Chondrocyte (in vitro differentiated cells): ENCODE measurements around the gene GABRA1. TPM values are rescaled to one million over a fixed set of nuclear protein-coding genes. Genes with fewer than 3 reads are reported as not detected.
A peak's percentile ranks its signal among the peaks of the same experiment; 100 is the strongest.

Experiments used
- DNase-seq: peaks from one replicate; pipeline ENCODE4 v3.0.0; 2021; ENCODE audit warnings: mixed read lengths, low spot score
- H3K27ac Mint-ChIP-seq: one replicate; pipeline ENCODE4 v1.8.0; 2021; ENCODE audit warnings: mild to moderate bottlenecking, moderate library complexity, mixed read lengths; ENCODE audit not compliant: unreplicated experiment
- H3K27me3 Mint-ChIP-seq: 2 replicates; pipeline ENCODE4 v1.8.0; 2021; ENCODE audit warnings: low read depth, mixed read lengths
- H3K36me3 Mint-ChIP-seq: 2 replicates; pipeline ENCODE4 v1.8.0; 2021; ENCODE audit warnings: low read depth, mixed read lengths
- H3K4me1 Mint-ChIP-seq: 2 replicates; pipeline ENCODE4 v1.8.0; 2021; ENCODE audit warnings: low read depth, mild to moderate bottlenecking, mixed read lengths
- H3K4me3 Mint-ChIP-seq: one replicate; pipeline ENCODE4 v1.8.0; 2021; ENCODE audit warnings: mild to moderate bottlenecking, moderate library complexity, mixed read lengths; ENCODE audit not compliant: unreplicated experiment
- H3K9me3 Mint-ChIP-seq: 2 replicates; pipeline ENCODE4 v1.8.0; 2021; ENCODE audit warnings: low read depth, mixed read lengths
- long read RNA-seq: library from polyadenylated mRNA; stranded (forward); transcript quantifications from one replicate; pipeline ENCODE4 v2.0.0, GENCODE V29; 2021
- total RNA-seq: library from RNA; stranded (reverse); gene quantifications from 3 replicates; pipeline ENCODE4 v1.2.1, GENCODE V29; 2021
- TF ChIP-seq, protein P1 (sequence below): fragments of 200-600 bp; sonication (generic); IDR thresholded peaks from 2 replicates; pipeline ENCODE4 v1.5.0; 2021; ENCODE audit warnings: antibody characterized with exemption, mild to moderate bottlenecking, moderate library complexity

GABRA1 gene
- not detected in 3 replicates for total RNA-seq
- long read RNA-seq = 0 reads

DNA sequence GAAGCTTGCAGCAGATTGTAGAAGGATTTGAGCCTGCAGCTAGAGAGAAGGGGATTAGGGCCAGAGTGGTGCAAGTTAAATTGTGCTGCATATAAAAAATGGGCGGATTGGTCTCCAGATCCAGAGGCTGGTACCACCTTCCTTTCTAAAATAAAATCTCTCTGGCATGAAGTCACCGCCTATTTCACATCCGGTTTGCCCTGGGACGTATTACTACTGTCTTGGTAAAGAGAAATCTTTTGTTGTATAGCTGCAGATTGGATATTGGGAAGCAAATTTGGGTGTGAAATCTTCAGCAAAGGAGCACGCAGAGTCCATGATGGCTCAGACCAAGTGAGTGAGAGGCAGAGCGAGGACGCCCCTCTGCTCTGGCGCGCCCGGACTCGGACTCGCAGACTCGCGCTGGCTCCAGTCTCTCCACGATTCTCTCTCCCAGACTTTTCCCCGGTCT lies at the start of gene GABRA1:
GABRA1 (plus strand) TSS at position 180 of the 451 bp plus-strand sequence. CDS start 2,691 bp downstream, outside the sequence.
- Mint-ChIP-seq H3K4me1 (peaks cover 4% of the 10 kb centered on the region), H3K27ac (no peak within 1 kb of the TSS), H3K9me3 (no peaks in the 10 kb centered on the region), H3K36me3 (no peaks in the 10 kb centered on the region), H3K27me3 (peaks cover 39% of the 10 kb centered on the region), H3K4me3 (peak within 1 kb of the TSS; percentile 64)
- DNase-seq = no peak
- TF ChIP-seq, protein P1, sequence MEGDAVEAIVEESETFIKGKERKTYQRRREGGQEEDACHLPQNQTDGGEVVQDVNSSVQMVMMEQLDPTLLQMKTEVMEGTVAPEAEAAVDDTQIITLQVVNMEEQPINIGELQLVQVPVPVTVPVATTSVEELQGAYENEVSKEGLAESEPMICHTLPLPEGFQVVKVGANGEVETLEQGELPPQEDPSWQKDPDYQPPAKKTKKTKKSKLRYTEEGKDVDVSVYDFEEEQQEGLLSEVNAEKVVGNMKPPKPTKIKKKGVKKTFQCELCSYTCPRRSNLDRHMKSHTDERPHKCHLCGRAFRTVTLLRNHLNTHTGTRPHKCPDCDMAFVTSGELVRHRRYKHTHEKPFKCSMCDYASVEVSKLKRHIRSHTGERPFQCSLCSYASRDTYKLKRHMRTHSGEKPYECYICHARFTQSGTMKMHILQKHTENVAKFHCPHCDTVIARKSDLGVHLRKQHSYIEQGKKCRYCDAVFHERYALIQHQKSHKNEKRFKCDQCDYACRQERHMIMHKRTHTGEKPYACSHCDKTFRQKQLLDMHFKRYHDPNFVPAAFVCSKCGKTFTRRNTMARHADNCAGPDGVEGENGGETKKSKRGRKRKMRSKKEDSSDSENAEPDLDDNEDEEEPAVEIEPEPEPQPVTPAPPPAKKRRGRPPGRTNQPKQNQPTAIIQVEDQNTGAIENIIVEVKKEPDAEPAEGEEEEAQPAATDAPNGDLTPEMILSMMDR = no peak

DNA sequence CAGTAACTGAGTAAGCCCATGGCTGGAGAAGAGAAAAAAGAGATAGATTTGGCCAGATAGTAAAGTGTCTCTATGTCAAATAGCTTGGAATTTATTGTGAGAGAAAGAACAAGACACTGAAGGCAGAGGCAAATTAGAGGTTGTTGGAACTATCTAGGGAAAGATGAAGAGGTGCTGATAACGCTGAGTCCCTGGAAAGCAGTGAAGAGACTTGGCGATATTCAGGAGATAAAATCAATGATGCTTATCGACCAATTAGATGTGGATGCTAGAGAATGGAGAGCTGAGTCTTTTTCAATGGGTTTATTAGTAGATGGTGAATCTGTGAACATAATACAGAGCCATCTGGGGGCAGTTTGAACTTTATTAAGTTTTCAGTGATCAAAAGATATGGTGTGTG lies 48.6 kb upstream of the GABRA1 start:
- TF ChIP-seq, protein P1 = no peak
- Mint-ChIP-seq H3K4me1 (no peaks in the 10 kb centered on the region), H3K27me3 (no peaks in the 10 kb centered on the region), H3K4me3 (no peak overlapping the region), H3K9me3 (no peaks in the 10 kb centered on the region), H3K36me3 (no peaks in the 10 kb centered on the region), H3K27ac (no peak overlapping the region)
- no peak for DNase-seq

DNA sequence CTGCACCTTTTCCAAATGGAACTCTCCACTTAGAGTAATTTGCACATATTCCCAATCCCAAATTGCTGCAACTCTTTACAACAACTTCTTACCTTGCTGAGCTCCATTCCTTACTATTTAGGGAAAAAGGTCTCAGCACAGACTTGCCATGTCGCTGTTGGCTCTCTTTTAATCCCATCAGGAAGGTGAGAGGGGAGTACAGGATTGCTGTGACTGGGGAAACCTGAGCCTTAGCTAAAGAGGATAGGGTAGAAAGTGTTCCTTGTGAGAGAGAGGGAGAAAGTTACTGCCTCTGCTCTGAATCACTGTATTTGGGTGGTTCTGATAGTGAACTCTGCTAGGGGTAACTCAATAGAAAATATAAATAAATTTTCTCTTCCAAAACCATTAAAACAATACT lies 43.7 kb upstream of the GABRA1 start:
- DNase-seq = no peak
- Mint-ChIP-seq H3K4me3 (no peak overlapping the region), H3K27ac (no peak overlapping the region), H3K36me3 (no peaks in the 10 kb centered on the region), H3K4me1 (no peaks in the 10 kb centered on the region), H3K9me3 (no peaks in the 10 kb centered on the region), H3K27me3 (no peaks in the 10 kb centered on the region)
- TF ChIP-seq, protein P1 = no peak

DNA sequence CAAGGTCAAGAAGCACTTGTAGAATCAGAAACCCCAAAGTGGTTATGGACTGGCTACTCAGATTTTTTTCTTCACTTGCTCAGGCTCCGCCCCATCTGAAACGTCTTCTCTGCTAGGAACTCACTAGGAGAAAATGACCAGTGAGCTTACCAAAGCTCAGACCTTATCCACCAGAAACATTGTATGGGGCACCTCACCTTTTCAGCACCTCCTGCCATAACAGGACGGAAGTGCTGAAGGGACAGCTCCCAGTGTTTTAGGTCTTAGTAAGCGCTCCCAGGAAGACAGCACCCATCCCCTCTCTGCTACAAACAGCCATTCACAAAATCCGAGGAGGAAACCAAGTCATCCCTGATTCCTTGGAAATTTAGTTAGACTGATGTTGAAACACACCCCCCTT lies 1.2 kb upstream of the GABRA1 start:
- no peak for DNase-seq
- H3K27me3 Mint-ChIP-seq = peaks cover 39% of the 10 kb centered on the region
- no peak overlapping the region for H3K4me3 Mint-ChIP-seq
- no peaks in the 10 kb centered on the region for H3K36me3 Mint-ChIP-seq
- no peak overlapping the region for H3K27ac Mint-ChIP-seq
- no peaks in the 10 kb centered on the region for H3K9me3 Mint-ChIP-seq
- TF ChIP-seq, protein P1 = no peak
- peaks cover 4% of the 10 kb centered on the region for H3K4me1 Mint-ChIP-seq

DNA sequence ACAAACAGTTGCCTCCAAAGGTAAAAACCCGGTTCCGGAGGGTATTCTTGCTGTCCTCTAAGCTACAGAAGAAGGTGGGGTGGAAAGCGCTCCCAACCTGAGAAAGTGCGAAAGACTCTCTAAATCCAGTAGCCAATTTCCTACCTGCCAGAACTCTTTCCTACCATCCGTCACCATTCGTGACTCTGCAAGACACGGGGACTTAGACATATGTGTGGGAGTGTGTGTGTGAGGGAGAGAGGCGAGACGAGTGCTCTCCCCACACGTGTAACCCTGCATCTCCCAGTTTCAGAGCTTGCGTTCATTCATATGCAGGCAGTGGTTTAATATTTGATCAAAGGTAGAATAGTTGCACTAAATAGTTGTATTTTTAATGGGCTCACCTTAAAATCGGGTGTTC lies 473 bp upstream of the GABRA1 start:
- peaks cover 39% of the 10 kb centered on the region for H3K27me3 Mint-ChIP-seq
- H3K9me3 Mint-ChIP-seq = no peaks in the 10 kb centered on the region
- TF ChIP-seq, protein P1 = no peak
- H3K36me3 Mint-ChIP-seq = no peaks in the 10 kb centered on the region
- H3K27ac Mint-ChIP-seq = no peak overlapping the region
- H3K4me3 Mint-ChIP-seq = no peak overlapping the region
- DNase-seq = no peak
- peaks cover 4% of the 10 kb centered on the region for H3K4me1 Mint-ChIP-seq
